H1 (cell line): ENCODE results near the gene SLC13A5. TPM values are rescaled to one million over a fixed set of nuclear protein-coding genes. Genes with fewer than 3 reads are reported as not detected.

Experiments
- CTCF ChIA-PET: fragments of 300-600 bp; sonication (Branson Sonifier 250); formaldehyde crosslinking; loops from one replicate; lab custom pipeline; 2021; ENCODE audit not compliant: partially characterized antibody; lab: Charles Lee
- POLR2A ChIA-PET: fragments of 300-600 bp; sonication (Branson Sonifier 250); formaldehyde crosslinking; loops from one replicate; lab custom pipeline; 2021; ENCODE audit warnings: inconsistent platforms; ENCODE audit not compliant: partially characterized antibody; lab: Charles Lee
- DNase-seq, 2 experiments: peaks; one replicate each; pipeline versions ENCODE4 v3.0.0 to v3.0.0-alpha.2; 2010 to 2022; ENCODE audit warnings: low spot score in 2 of 2, low read depth in 1 of 2, mixed read lengths in 1 of 2
- FAIRE-seq: peaks from 2 replicates; lab custom pipeline; 2011; peaks lifted over from hg19 to GRCh38; lab: Jason Lieb, UNC
- H2AFZ ChIP-seq: 2 replicates; pipeline ENCODE4 v1.8.1; 2012; ENCODE audit warnings: low read length, inconsistent platforms
- H2AK5ac ChIP-seq: 2 replicates; pipeline ENCODE4 v1.6.1; 2013; ENCODE audit warnings: low read depth, low read length
- H2BK120ac ChIP-seq: replicated peaks from 2 replicates; pipeline ENCODE3; 2013; ENCODE audit warnings: low read depth, low read length, inconsistent platforms
- H2BK12ac ChIP-seq: 2 replicates; pipeline ENCODE4 v1.6.1; 2013; ENCODE audit warnings: low read depth, low read length
- H2BK15ac ChIP-seq: 2 replicates; pipeline ENCODE4 v1.6.1; 2013; ENCODE audit warnings: low read length
- H2BK20ac ChIP-seq: 2 replicates; pipeline ENCODE4 v1.6.1; 2013; ENCODE audit warnings: low read length
- H2BK5ac ChIP-seq: 2 replicates; pipeline ENCODE4 v1.6.1; 2013; ENCODE audit warnings: low read depth, low read length
- H3K14ac ChIP-seq: 2 replicates; pipeline ENCODE4 v1.6.1; 2013; ENCODE audit warnings: inconsistent platforms; ENCODE audit not compliant: insufficient read length
- H3K18ac ChIP-seq: 2 replicates; pipeline ENCODE4 v1.6.1; 2013; ENCODE audit warnings: low read length; ENCODE audit errors: extremely low read depth
- H3K23ac ChIP-seq: 2 replicates; pipeline ENCODE4 v1.6.1; 2013; ENCODE audit warnings: inconsistent platforms; ENCODE audit not compliant: insufficient read length
- H3K23me2 ChIP-seq: 2 replicates; pipeline ENCODE4 v1.6.1; 2013; ENCODE audit warnings: low read depth, low read length
- H3K27ac ChIP-seq: 2 replicates; pipeline ENCODE4 v1.6.1; 2011; ENCODE audit warnings: low read depth, low read length, inconsistent platforms
- H3K27me3 ChIP-seq, 4 experiments: replicated peaks in 1 of 4; 1 replicate in 1 of 4; 2 replicates in 3 of 4; pipeline versions ENCODE4 v1.6.1 to v1.8.1; 2011 to 2013; ENCODE audit warnings: low read length in 3 of 4, mild to moderate bottlenecking in 3 of 4, inconsistent platforms in 2 of 4, mixed read lengths in 2 of 4, moderate library complexity in 1 of 4; ENCODE audit not compliant: control insufficient read depth in 3 of 4, insufficient read depth in 3 of 4; ENCODE audit errors: extremely low read depth in 1 of 4
- H3K36me3 ChIP-seq, 4 experiments: 2 replicates each; pipeline versions ENCODE4 v1.6.1 to v1.8.1; 2011 to 2013; ENCODE audit warnings: mild to moderate bottlenecking in 4 of 4, low read length in 3 of 4, moderate library complexity in 2 of 4, control low read depth in 1 of 4, inconsistent platforms in 1 of 4; ENCODE audit not compliant: insufficient read depth in 4 of 4, control insufficient read depth in 2 of 4
- H3K4ac ChIP-seq: replicated peaks from 2 replicates; pipeline ENCODE3; 2013; ENCODE audit warnings: low read length, low read depth, mixed read lengths, inconsistent platforms; ENCODE audit not compliant: insufficient read length
- H3K4me1 ChIP-seq, 4 experiments: replicated peaks in 1 of 4; 1 replicate in 1 of 4; 2 replicates in 3 of 4; pipeline versions ENCODE4 v1.6.1 to v1.8.1; 2011 to 2013; ENCODE audit warnings: low read length in 3 of 4, inconsistent platforms in 2 of 4, mixed read lengths in 1 of 4; ENCODE audit not compliant: insufficient read depth in 4 of 4, control insufficient read depth in 3 of 4
- H3K4me2 ChIP-seq, 2 experiments: 2 replicates each; pipeline versions ENCODE4 v1.6.1 to v1.8.1; 2011 to 2013; ENCODE audit warnings: low read depth in 2 of 2, low read length in 2 of 2, control low read depth in 1 of 2, inconsistent platforms in 1 of 2, mild to moderate bottlenecking in 1 of 2; ENCODE audit not compliant: insufficient read depth in 1 of 2
- H3K4me3 ChIP-seq, 4 experiments: fragments of 200-600, 300-600 bp in 1 of 4; sonication (generic), shearing (Covaris generic), sonication (Bioruptor Twin) in 1 of 4; 2 replicates each; pipeline versions ENCODE4 v1.5.1 to v1.8.1; 2011 to 2016; ENCODE audit warnings: low read length in 4 of 4, low read depth in 3 of 4, control low read depth in 2 of 4, inconsistent platforms in 2 of 4, mild to moderate bottlenecking in 2 of 4, mixed read lengths in 1 of 4, moderate library complexity in 1 of 4; ENCODE audit not compliant: insufficient read depth in 2 of 4; ENCODE audit errors: extremely low read depth in 1 of 4
- H3K56ac ChIP-seq: replicated peaks from 2 replicates; pipeline ENCODE3; 2013; ENCODE audit warnings: low read depth, mild to moderate bottlenecking, mixed read lengths, low read length, inconsistent platforms; ENCODE audit not compliant: insufficient read length
- H3K79me1 ChIP-seq: 2 replicates; pipeline ENCODE4 v1.6.1; 2013; ENCODE audit warnings: low read depth, low read length, control low read depth
- H3K79me2 ChIP-seq, 2 experiments: 2 replicates each; pipeline versions ENCODE4 v1.6.1 to v1.8.1; 2012 to 2013; ENCODE audit warnings: low read length in 2 of 2, mild to moderate bottlenecking in 2 of 2, inconsistent platforms in 1 of 2; ENCODE audit not compliant: insufficient read depth in 2 of 2, control insufficient read depth in 1 of 2
- H3K9ac ChIP-seq, 4 experiments: replicated peaks in 1 of 4; 1 replicate in 1 of 4; 2 replicates in 3 of 4; pipeline versions ENCODE4 v1.6.1 to v1.8.1; 2011 to 2013; ENCODE audit warnings: low read depth in 3 of 4, low read length in 3 of 4, control low read depth in 2 of 4, mild to moderate bottlenecking in 2 of 4, moderate library complexity in 2 of 4, inconsistent platforms in 1 of 4; ENCODE audit errors: extremely low read depth in 1 of 4
- H3K9me3 ChIP-seq, 2 experiments: 2 replicates each; pipeline versions ENCODE4 v1.6.1 to v1.8.1; 2012 to 2013; ENCODE audit warnings: mild to moderate bottlenecking in 2 of 2, moderate library complexity in 2 of 2, control low read depth in 1 of 2, inconsistent platforms in 1 of 2, low read depth in 1 of 2, low read length in 1 of 2, mixed read lengths in 1 of 2; ENCODE audit not compliant: insufficient read depth in 2 of 2
- H4K20me1 ChIP-seq, 2 experiments: replicated peaks in 1 of 2; 2 replicates each; pipeline versions ENCODE3 to v1.8.1; 2011 to 2013; ENCODE audit warnings: inconsistent platforms in 2 of 2, low read length in 2 of 2, mild to moderate bottlenecking in 1 of 2; ENCODE audit not compliant: insufficient read depth in 2 of 2, control insufficient read depth in 1 of 2
- H4K5ac ChIP-seq: 2 replicates; pipeline ENCODE4 v1.6.1; 2013; ENCODE audit warnings: low read length, low read depth, mixed read lengths, inconsistent platforms; ENCODE audit not compliant: insufficient read length
- H4K8ac ChIP-seq: 2 replicates; pipeline ENCODE4 v1.8.0; 2013; ENCODE audit warnings: mild to moderate bottlenecking, moderate library complexity, low read length, inconsistent platforms; ENCODE audit not compliant: insufficient read depth; ENCODE audit errors: extremely low read depth
- H4K91ac ChIP-seq: replicated peaks from 2 replicates; pipeline ENCODE3; 2013; ENCODE audit warnings: low read length, mixed read lengths, inconsistent platforms; ENCODE audit not compliant: insufficient read length
- ASH2L ChIP-seq: fragments of 200-600, 300-600 bp; sonication (generic); IDR thresholded peaks from one replicate; pipeline ENCODE4 v1.7.1; 2017; ENCODE audit warnings: low read length
- BCL11A ChIP-seq, 2 experiments: IDR thresholded peaks; one replicate each; pipeline ENCODE4 v1.6.1; 2011; ENCODE audit warnings: low read depth in 2 of 2, low read length in 2 of 2, mild to moderate bottlenecking in 2 of 2
- CBX5 ChIP-seq: fragments of 300-800, 300-1000 bp; sonication (generic); IDR thresholded peaks from 2 replicates; pipeline ENCODE4 v1.7.1; 2016; ENCODE audit warnings: antibody characterized with exemption, low read length, low read depth
- HDAC2 ChIP-seq, 2 experiments: fragments of 300-600 bp in 1 of 2; sonication (generic) in 1 of 2; IDR thresholded peaks; 2 replicates each; pipeline ENCODE4 v1.6.1; 2011 to 2012; ENCODE audit warnings: low read depth in 2 of 2, low read length in 2 of 2, mild to moderate bottlenecking in 2 of 2, moderate library complexity in 2 of 2, borderline replicate concordance in 1 of 2, inconsistent platforms in 1 of 2
- HDAC6 ChIP-seq: IDR thresholded peaks from one replicate; pipeline ENCODE4 v1.7.1; 2012; ENCODE audit warnings: low read depth, mild to moderate bottlenecking, inconsistent platforms, low read length, moderate library complexity
- KDM5A ChIP-seq: fragments of 200-600 bp; IDR thresholded peaks from 2 replicates; pipeline ENCODE4 v1.7.1; 2012; ENCODE audit warnings: mild to moderate bottlenecking, low read length, inconsistent platforms, mixed read lengths
- NRF1 ChIP-seq: IDR thresholded peaks from 2 replicates; pipeline ENCODE4 v1.6.1; 2011; ENCODE audit warnings: mild to moderate bottlenecking, low read depth, low read length, improper control_type of control experiment
- RBBP5 ChIP-seq: IDR thresholded peaks from 2 replicates; pipeline ENCODE4 v1.7.1; 2012; ENCODE audit warnings: low read depth, mild to moderate bottlenecking, inconsistent platforms, low read length, moderate library complexity, borderline replicate concordance
- RFX5 ChIP-seq: IDR thresholded peaks from 2 replicates; pipeline ENCODE4 v1.6.1; 2011; ENCODE audit warnings: low read depth, low read length, improper control_type of control experiment, borderline replicate concordance
- SP1 ChIP-seq: IDR thresholded peaks from 2 replicates; pipeline ENCODE4 v1.6.1; 2011; ENCODE audit warnings: low read depth, low read length
- WGBS, 2 experiments: shearing (Covaris generic) in 1 of 2; methylation state at CpG; one replicate each; pipeline versions ENCODE4 v1.1.6 to v1.1.7; 2013 to 2015; ENCODE audit warnings: low lambda C conversion rate in 2 of 2, mixed read lengths in 2 of 2, inconsistent platforms in 1 of 2, low coverage in 1 of 2, missing lambda C conversion rate in 1 of 2; ENCODE audit not compliant: insufficient replicate concordance in 2 of 2, insufficient coverage in 1 of 2, insufficient read length in 1 of 2; ENCODE audit errors: extremely low coverage in 1 of 2, missing lambda C conversion rate in 1 of 2; 5-methylcytosine and 5-hydroxymethylcytosine counted together
- polyA plus RNA-seq, 7 experiments: library from polyadenylated mRNA; depleted of rRNA in 3 of 7; stranded (reverse) in 5 of 7; unstranded in 2 of 7; fragments of >200 nt in 5 of 7; fragments of 200-250 nt in 2 of 7; gene quantifications; 1 replicate in 5 of 7; 2 replicates in 1 of 7; 4 replicates in 1 of 7; pipeline versions ENCODE4 v1.2.1 to v1.2.3, GENCODE V29; 2011 to 2013; ENCODE audit warnings: missing spikeins in 2 of 7, mixed read lengths in 2 of 7
- total RNA-seq: library from RNA; stranded (reverse); fragmentation: NEBNext Ultra II Directional; extraction: Animal tissue kit (Norgen Biotek cat#: 25700); gene quantifications from 2 replicates; pipeline ENCODE4 v1.2.1, GENCODE V29; 2021
- TF ChIP-seq, protein P1 (sequence below): IDR thresholded peaks from 2 replicates; pipeline ENCODE4 v1.6.1; 2011; ENCODE audit warnings: low read depth, mild to moderate bottlenecking, low read length; ENCODE audit not compliant: insufficient read depth

SLC13A5 gene
- total and polyA plus RNA-seq, 2 of the 8 experiments (the other 6 are each of a cell fraction or from before 2014, with no cell fraction given), result 2.1 to 2.6 TPM

DNA sequence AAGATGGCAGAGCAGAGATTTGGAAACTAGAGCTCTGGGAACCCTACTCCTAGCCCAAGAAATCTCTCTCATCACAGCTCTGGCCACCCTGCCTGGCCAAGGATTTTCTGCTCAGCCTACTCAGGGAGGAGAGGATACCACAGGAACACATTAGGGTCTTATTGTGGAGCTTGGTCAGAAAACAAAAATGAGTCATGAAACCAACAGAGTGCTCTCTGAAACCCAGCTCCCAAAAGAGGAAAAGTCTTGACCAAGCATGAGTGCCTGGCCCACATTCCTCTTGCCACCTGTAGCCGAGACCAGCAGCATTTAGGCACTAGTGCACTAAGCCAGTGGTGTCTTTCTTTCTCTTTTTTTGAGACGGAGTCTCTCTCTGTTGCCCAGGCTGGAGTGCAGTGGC lies 18.1 kb downstream of the SLC13A5 start:
- Histone ChIP-seq H2AFZ (no peak overlapping the region), H3K9me3 (no peaks in the 10 kb centered on the region), H2BK5ac (no peak overlapping the region), H3K4me1 (no peaks in the 10 kb centered on the region), H3K36me3 (no peaks in the 10 kb centered on the region), H3K27me3 (no peaks in the 10 kb centered on the region; a peak in 1 of 7 replicates), H2BK12ac (no peak overlapping the region), H3K23me2 (peaks cover 4% of the 10 kb centered on the region; the same call in 1 of the 2 replicates), H3K79me1 (no peaks in the 10 kb centered on the region), H3K4me2 (no peak overlapping the region), H3K14ac (no peak overlapping the region), H4K8ac (no peak overlapping the region), H2BK20ac (no peak overlapping the region), H3K4me3 (no peak overlapping the region), H2BK120ac (no peak overlapping the region), H2BK15ac (no peak overlapping the region), H4K20me1 (peaks cover 0 to 2% of the 10 kb centered on the region in 2 experiments), H4K5ac (no peak overlapping the region), H3K9ac (no peak overlapping the region), H3K27ac (no peak overlapping the region), H3K18ac (no peak overlapping the region), H3K56ac (no peak overlapping the region), H3K4ac (no peak overlapping the region), H3K23ac (no peak overlapping the region), H4K91ac (no peak overlapping the region), H2AK5ac (no peak overlapping the region), H3K79me2 (no peaks in the 10 kb centered on the region)
- TF ChIP-seq CBX5, result no peak
- no peak for TF ChIP-seq NRF1
- TF ChIP-seq SP1, result no peak
- TF ChIP-seq RBBP5, result no peak
- TF ChIP-seq HDAC2 (IDR thresholded peaks at IDR 0.05; ENCODE audit: borderline replicate concordance in 1 of 2, low read depth in 2 of 2, low read length in 2 of 2), result no peak
- no peak for TF ChIP-seq RFX5
- TF ChIP-seq BCL11A (IDR thresholded peaks at IDR 0.05; ENCODE audit: low read depth in 2 of 2, low read length in 2 of 2), result no peak
- TF ChIP-seq, protein P1, sequence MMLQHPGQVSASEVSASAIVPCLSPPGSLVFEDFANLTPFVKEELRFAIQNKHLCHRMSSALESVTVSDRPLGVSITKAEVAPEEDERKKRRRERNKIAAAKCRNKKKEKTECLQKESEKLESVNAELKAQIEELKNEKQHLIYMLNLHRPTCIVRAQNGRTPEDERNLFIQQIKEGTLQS, result no peak
- no peak for TF ChIP-seq KDM5A
- TF ChIP-seq ASH2L, result no peak
- no peak for TF ChIP-seq HDAC6
- ChIA-PET CTCF (interaction anchor here (1.2 kb wide), 1 partner anchor 18 kb away, joined by 5 read pairs; the partner anchor contains the start of gene SLC13A5), POLR2A (no interaction called here)
- FAIRE-seq (no peak), DNase-seq (no peak)
- 88% methylated on average over 2 of the region's 2 CpGs; no CpG with 5 or more reads in 1 of the 2 experiments for WGBS, 2 experiments
